DND-41 (cell line): ENCODE data around the gene HMCN2.

Source experiments
- ATAC-seq: fragments of 200-7000 bp; cut with Tn5 transposase; 3 replicates; pipeline ENCODE4 v1.9.1; 2021; ENCODE audit warnings: low read depth; ENCODE audit not compliant: insufficient read depth
- DNase-seq: peaks from one replicate; pipeline ENCODE4 v3.0.0-alpha.2; 2020
- H2AFZ ChIP-seq: 2 replicates; pipeline ENCODE4 v1.6.0; 2012; ENCODE audit warnings: low read depth, low read length
- H3K27ac ChIP-seq: 2 replicates; pipeline ENCODE4 v1.5.1; 2012; ENCODE audit warnings: low read length, inconsistent platforms
- H3K27me3 ChIP-seq: fragments of 200-600 bp; sonication (generic); 2 replicates; pipeline ENCODE4 v1.6.0; 2012; ENCODE audit warnings: low read length, mild to moderate bottlenecking, inconsistent platforms; ENCODE audit not compliant: insufficient read depth, poor library complexity
- H3K36me3 ChIP-seq: 2 replicates; pipeline ENCODE4 v1.5.1; 2012; ENCODE audit warnings: low read length, inconsistent platforms; ENCODE audit not compliant: insufficient read depth
- H3K4me1 ChIP-seq: 2 replicates; pipeline ENCODE4 v1.5.1; 2012; ENCODE audit warnings: mild to moderate bottlenecking, low read length; ENCODE audit not compliant: insufficient read depth
- H3K4me2 ChIP-seq: 2 replicates; pipeline ENCODE4 v1.6.0; 2012; ENCODE audit warnings: mild to moderate bottlenecking, moderate library complexity, low read length, inconsistent platforms; ENCODE audit not compliant: insufficient read depth
- H3K4me3 ChIP-seq, 2 experiments: fragments of 200-600 bp in 1 of 2; shearing (Covaris generic) in 1 of 2; 2 replicates each; pipeline ENCODE4 v1.5.1; 2012 to 2016; ENCODE audit warnings: inconsistent platforms in 2 of 2, low read length in 2 of 2, mild to moderate bottlenecking in 2 of 2, low read depth in 1 of 2, moderate library complexity in 1 of 2
- H3K79me2 ChIP-seq: 2 replicates; pipeline ENCODE4 v1.6.0; 2012; ENCODE audit warnings: low read length, inconsistent platforms; ENCODE audit not compliant: insufficient read depth
- H3K9ac ChIP-seq: 2 replicates; pipeline ENCODE4 v1.6.0; 2012; ENCODE audit warnings: low read depth, mild to moderate bottlenecking, inconsistent platforms, low read length, moderate library complexity
- H3K9me3 ChIP-seq: 2 replicates; pipeline ENCODE4 v1.5.1; 2012; ENCODE audit warnings: low read length, moderate library complexity, mild to moderate bottlenecking, inconsistent platforms; ENCODE audit not compliant: insufficient read depth, severe bottlenecking
- H4K20me1 ChIP-seq: 2 replicates; pipeline ENCODE4 v1.6.0; 2012; ENCODE audit warnings: low read length; ENCODE audit not compliant: insufficient read depth
- CTCF ChIP-seq: IDR thresholded peaks from 2 replicates; pipeline ENCODE4 v1.5.1; 2012; ENCODE audit warnings: borderline replicate concordance, low read length, moderate library complexity, mild to moderate bottlenecking; ENCODE audit not compliant: poor library complexity, severe bottlenecking; ENCODE audit errors: extremely low read depth
- EZH2 ChIP-seq: IDR thresholded peaks from 3 replicates; pipeline ENCODE4 v1.6.1; 2012; ENCODE audit warnings: borderline replicate concordance, low read depth, mild to moderate bottlenecking, moderate library complexity, low read length, inconsistent platforms; ENCODE audit not compliant: severe bottlenecking

The HMCN2 gene

GRCh38 chr9:130243015-130243881, 22.3 kb upstream of the HMCN2 start:
- Histone ChIP-seq H3K9ac (no peak overlapping the region), H3K4me2 (peak overlapping the region; percentile 49), H3K36me3 (no peaks in the 10 kb centered on the region), H3K9me3 (no peaks in the 10 kb centered on the region), H3K4me1 (peaks cover 14% of the 10 kb centered on the region), H4K20me1 (no peaks in the 10 kb centered on the region), H3K27ac (no peak overlapping the region), H3K79me2 (no peaks in the 10 kb centered on the region), H3K4me3 (peak overlapping the region in 1 of 2 experiments; percentile 34; a peak in 1 of 4 replicates), H2AFZ (peak overlapping the region; percentile 67), H3K27me3 (no peaks in the 10 kb centered on the region)
- TF ChIP-seq EZH2: no peak
- peak; percentile 89 for TF ChIP-seq CTCF
- ATAC-seq: peak; percentile 84
- DNase-seq: peak; percentile 81

DNA sequence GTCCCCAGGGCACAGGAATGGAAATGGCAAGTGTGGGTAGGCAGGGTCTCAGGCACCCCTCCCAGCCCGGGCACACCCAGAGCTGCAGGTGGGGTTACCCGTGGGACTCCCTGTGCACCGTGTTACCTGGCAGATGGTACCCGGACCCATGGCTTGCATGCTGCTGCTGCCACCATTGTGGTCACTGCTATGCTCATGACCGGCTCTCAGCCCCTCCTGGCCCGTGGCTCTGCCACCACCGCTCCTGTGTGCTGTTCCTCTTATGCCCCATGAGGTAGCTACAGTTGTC, 21.7 kb upstream of the HMCN2 start:
- no peak overlapping the region for H3K9ac ChIP-seq
- no peak overlapping the region for H3K27ac ChIP-seq
- no peaks in the 10 kb centered on the region for H4K20me1 ChIP-seq
- no peak overlapping the region for H3K4me2 ChIP-seq
- no peak overlapping the region for H2AFZ ChIP-seq
- H3K27me3 ChIP-seq: no peaks in the 10 kb centered on the region
- no peaks in the 10 kb centered on the region for H3K36me3 ChIP-seq
- DNase-seq (no peak), ATAC-seq (no peak)
- H3K4me3 ChIP-seq: no peak overlapping the region
- TF ChIP-seq CTCF (no peak), EZH2 (no peak)
- no peaks in the 10 kb centered on the region for H3K9me3 ChIP-seq
- peaks cover 14% of the 10 kb centered on the region for H3K4me1 ChIP-seq
- H3K79me2 ChIP-seq: no peaks in the 10 kb centered on the region

- no peak for DNase-seq
These were observed 20.9 kb upstream of the HMCN2 start for GRCh38 chr9:130244548-130245165.

More at GRCh38 chr9:130244548-130245165, 20.9 kb upstream of the HMCN2 start:
- no peak for ATAC-seq
- no peaks in the 10 kb centered on the region for H3K79me2 ChIP-seq
- H3K4me2 ChIP-seq: no peak overlapping the region
- TF ChIP-seq CTCF (no peak), EZH2 (no peak)
- no peaks in the 10 kb centered on the region for H4K20me1 ChIP-seq
- no peaks in the 10 kb centered on the region for H3K27me3 ChIP-seq
- H3K4me1 ChIP-seq: peaks cover 14% of the 10 kb centered on the region
- no peaks in the 10 kb centered on the region for H3K9me3 ChIP-seq
- H3K9ac ChIP-seq: no peak overlapping the region
- H3K36me3 ChIP-seq: no peaks in the 10 kb centered on the region
- H2AFZ ChIP-seq: no peak overlapping the region
- H3K27ac ChIP-seq: no peak overlapping the region
- H3K4me3 ChIP-seq: no peak overlapping the region
